ENCODE data around the gene PADI6.
A peak's percentile ranks its signal among the peaks of the same experiment; 100 is the strongest.
"Not testable (repeated sequence)": the region's sequence is repeated elsewhere in the genome, so short reads cannot be mapped to it uniquely, and the experiment has no call there.

PADI6 gene

GRCh38 chr1:17371896-17372295 is at the start of gene PADI6:
TSS of gene PADI6 (plus strand) at chr1:17372196. CDS start at chr1:17372246, 50 bp downstream.
- no peak for DNase-seq

GRCh38 chr1:17328855-17329254 is 43.1 kb upstream of the PADI6 start:
- DNase-seq, result no peak

DNA sequence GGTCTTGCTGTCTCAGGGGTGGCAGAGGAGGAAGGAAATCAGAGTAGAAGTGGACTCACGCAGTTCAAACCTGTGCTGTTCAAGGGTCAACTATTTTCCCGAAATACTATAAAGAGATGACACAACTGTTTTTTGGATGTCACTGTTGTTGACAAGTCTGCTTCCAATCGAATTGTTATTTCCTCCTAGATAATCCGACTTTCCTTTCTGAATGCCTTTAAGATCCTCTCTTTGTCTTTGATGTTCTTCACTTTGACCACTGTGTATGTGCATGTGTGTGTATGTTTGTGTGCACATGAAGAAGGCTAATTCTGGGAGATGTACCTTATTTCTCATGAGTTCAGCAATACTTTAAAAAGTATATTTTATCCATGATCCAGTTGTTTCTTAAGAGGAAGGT is 42.4 kb upstream of the PADI6 start:
- no peak for DNase-seq

- no peak for DNase-seq
These were observed 41.1 kb upstream of the PADI6 start for GRCh38 chr1:17330856-17331255.

DNA sequence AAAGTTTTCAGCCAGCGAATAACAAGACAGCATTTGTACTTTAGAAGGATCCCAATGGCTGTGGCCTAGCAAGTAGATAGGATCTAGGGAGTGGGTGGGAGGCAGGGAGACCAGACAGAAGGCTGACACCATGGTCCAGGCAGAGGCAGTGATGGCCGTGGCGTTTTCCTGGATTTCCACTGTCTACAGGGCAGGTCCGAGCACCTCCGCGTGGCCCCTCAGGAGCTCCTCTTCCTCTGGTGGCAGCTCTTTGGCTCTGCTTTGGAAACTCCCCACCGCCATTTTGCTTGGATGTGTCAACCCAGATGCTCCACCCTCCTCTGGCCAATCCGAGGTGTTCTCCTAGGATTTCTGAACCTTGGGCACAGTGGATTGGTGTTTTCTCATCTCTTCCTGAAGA is 38.9 kb upstream of the PADI6 start:
- no peak for DNase-seq

DNA sequence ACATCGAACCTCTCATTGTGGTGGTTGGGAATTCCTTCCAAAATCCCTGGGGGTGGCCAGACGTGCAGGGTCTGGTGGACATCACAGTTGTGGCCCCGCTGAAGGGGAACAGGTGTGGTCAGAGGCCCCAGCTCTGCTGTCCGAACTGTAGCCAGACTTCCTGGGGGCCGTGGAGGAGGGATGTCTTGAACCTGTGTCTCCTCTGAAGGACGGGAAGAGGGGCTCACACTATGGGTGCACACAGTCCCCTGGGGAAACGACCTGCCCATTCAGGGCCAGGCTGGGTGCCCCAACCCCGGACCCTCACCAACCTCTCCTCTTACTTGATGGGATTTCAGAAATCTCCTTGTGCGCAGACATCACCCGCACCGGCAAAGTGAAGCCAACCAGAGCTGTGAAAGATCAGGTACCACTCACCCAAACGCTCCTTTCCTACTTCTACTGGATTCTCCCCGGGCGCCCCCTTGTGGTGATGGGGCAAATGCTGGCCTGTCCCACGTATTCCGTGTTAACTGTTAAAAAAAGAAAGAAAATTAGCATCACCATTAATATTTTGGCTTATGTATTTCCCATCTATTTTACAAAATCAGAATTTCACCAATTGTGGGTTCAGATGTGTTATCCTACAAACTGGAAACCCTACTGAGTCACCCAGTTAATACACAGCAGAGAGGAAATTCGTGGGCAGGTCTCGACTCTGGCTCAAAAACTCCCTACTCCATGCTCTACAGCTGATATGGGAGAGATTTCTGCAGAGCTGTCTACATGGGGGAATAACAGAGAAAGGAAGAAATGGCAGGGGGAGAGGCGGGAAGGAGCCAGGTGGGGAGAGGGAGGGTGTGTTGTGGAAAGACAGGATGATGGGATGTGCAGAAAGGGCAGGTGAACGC is 35.9 kb upstream of the PADI6 start:
- peak; percentile 80 for DNase-seq

- DNase-seq, result no peak
These were observed 33.1 kb upstream of the PADI6 start for GRCh38 chr1:17338706-17339493.

GRCh38 chr1:17339521-17339920 is 32.5 kb upstream of the PADI6 start:
- no peak for DNase-seq

GRCh38 chr1:17340358-17340757 is 31.6 kb upstream of the PADI6 start:
- no peak for DNase-seq

GRCh38 chr1:17342014-17342441 is 30.0 kb upstream of the PADI6 start:
- DNase-seq, result no peak

GRCh38 chr1:17345506-17345905 is 26.5 kb upstream of the PADI6 start:
- DNase-seq, result not testable (repeated sequence)

- no peak for DNase-seq
These were observed 25.8 kb upstream of the PADI6 start for GRCh38 chr1:17346046-17346789.

DNA sequence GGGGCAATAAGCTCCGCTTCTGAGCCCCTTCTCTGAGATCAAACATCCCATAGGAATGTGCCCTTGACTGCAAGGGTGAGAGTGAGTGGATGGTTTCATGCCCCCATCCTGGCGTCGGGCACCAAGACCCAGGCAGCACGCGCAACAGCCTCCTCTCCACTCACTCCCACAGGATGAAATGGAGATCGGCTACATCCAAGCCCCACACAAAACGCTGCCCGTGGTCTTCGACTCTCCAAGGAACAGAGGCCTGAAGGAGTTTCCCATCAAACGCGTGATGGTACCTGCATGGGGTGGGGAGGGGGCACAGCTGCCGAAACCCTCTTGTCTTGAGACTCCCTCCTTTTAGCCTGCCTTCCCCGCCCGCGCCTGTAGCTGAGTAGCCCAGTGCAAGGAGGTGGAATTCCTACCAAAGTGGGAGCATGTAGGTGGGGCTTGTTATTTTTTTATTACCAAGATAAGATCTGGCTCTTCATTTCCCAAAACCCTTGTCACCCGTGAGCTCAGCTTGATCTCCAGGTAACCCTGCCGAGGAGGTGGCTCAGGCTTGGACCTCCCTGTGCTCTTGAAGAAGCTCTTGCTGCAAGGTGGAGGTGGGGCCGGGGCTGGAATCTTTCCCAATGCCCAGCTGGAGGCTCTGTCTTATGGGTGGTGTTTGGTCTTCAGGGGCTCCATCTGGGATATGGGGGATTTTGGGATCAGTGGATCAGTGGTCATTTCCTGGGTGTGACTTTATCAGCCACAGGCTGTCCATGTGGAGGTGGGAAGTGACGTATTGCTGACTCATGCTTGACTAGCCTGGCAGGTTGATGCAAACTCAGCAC is 24.0 kb upstream of the PADI6 start:
- peak; percentile 8 for DNase-seq

- DNase-seq, result no peak
These were observed 23.3 kb upstream of the PADI6 start for GRCh38 chr1:17348593-17349234.

DNA sequence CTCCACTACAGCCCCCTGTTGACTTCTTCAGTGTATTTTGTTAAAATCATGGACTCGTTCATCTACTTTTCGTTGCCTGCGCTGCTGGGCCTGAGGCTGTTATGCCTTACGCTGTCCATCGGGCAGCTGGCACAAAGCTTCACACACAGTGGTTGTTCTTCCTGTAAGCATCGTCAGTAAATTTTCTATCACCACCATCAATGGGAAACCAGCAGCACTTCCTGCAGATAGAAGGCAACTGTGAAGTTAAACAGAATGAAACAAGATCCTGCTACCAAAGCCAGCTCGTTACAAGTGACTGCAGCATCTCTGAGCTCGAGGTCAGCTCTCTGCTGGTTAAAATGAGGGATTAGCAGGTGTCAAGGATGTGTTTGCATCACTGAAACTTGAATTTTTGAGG is 21.9 kb upstream of the PADI6 start:
- DNase-seq, result no peak

GRCh38 chr1:17350928-17351446 is 21.0 kb upstream of the PADI6 start:
- DNase-seq, result no peak

GRCh38 chr1:17351598-17352324 is 20.2 kb upstream of the PADI6 start:
- DNase-seq, result no peak

DNA sequence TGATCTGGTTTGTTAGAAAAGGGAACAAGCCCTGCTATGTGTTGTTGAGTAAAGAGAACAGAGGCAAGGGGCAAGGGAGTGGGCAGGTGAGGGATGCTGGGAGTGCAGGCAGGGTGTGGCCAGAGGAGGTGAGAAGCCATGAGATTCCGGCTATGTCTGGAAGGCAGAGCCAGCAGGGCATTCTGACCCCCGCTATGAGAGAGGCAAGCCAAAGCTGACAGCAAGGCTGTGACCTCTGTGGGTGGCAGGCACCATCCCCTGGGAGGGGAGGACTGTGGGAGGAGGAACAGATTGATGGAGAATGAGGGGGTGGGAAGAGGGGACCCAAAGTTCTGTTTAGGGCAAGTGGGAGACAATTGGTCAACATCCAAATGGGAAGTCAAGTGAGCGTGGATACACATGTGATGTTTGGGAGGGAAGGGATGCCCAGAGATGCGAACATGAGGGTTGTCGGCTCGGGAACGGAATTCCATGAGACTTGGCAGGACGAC is 19.5 kb upstream of the PADI6 start:
- no peak for DNase-seq

- no peak for DNase-seq
These were observed 16.1 kb upstream of the PADI6 start for GRCh38 chr1:17355898-17356297.

GRCh38 chr1:17356387-17357026 is 15.5 kb upstream of the PADI6 start:
- DNase-seq, result no peak
